ENCODE measurements around the gene ZNF500.

DNA sequence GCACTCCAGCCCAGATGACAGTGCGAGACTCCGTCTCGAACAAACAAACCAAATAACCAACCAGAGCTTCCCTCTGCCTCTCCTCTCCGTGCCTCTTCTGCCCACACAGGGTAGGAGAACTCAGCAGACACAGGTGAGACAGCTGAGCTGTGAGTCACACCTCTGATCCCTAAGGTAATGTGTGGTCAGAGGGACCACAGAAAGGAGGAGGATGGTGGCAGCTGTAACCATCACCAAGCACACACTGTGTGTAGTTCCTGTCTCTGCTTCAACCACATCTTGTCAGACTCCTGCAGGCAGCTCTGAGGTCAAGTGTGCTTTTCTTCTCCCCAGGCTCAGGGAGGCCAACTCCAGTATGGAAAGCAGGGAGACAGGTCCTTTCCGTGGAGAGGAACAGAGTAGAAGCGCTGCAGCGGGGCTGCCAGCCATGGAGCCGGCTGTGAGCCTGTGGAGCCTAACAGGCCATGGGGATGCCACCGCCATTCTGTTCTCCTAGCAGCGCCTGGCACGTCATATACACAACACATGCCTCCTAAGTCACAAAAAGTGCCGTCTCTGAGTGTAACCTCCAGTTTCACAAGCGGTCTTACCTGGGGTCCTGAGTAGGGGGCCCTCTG lies 66.5 kb downstream of the ZNF500 start:
- TF ChIP-seq CTCF (conservative IDR thresholded peaks at IDR 0.05 in 1 of 2, IDR thresholded peaks at IDR 0.05 in 1 of 2; ENCODE audit: low read depth in 1 of 2, low read length in 2 of 2), result no peak
- no peak for TF ChIP-seq EZH2 (IDR thresholded peaks at IDR 0.05; ENCODE audit: low read length, missing control alignments)
